HEK293 (cell line): ENCODE data around the gene SORCS3.

Experiments
- KLF16 ChIP-seq: fragments of 450-650 bp; formaldehyde crosslinking; IDR thresholded peaks from 2 replicates; pipeline ENCODE4 v1.5.1; 2017; ENCODE audit warnings: missing biosample characterization, missing genetic modification characterization
- ZNF24 ChIP-seq: fragments of 450-650 bp; formaldehyde crosslinking; IDR thresholded peaks from 2 replicates; pipeline ENCODE4 v1.5.1; 2016; ENCODE audit warnings: missing biosample characterization, missing genetic modification characterization
- ZNF274 ChIP-seq, 2 experiments: fragments of 200-500 bp in 1 of 2; fragments of 450-650 bp in 1 of 2; sonication (Bioruptor generic) in 1 of 2; formaldehyde crosslinking in 1 of 2; IDR thresholded peaks; 2 replicates each; pipeline versions ENCODE4 v1.5.1 to v1.6.1; 2014 to 2016; ENCODE audit warnings: borderline replicate concordance in 1 of 2, inconsistent platforms in 1 of 2, low read length in 1 of 2, missing biosample characterization in 1 of 2, missing genetic modification characterization in 1 of 2
- ZNF664 ChIP-seq: fragments of 450-650 bp; formaldehyde crosslinking; IDR thresholded peaks from 2 replicates; pipeline ENCODE4 v1.5.1; 2016; ENCODE audit warnings: missing biosample characterization, missing genetic modification characterization
- ZNF785 ChIP-seq: fragments of 450-650 bp; formaldehyde crosslinking; IDR thresholded peaks from 2 replicates; pipeline ENCODE4 v1.5.1; 2016; ENCODE audit warnings: missing biosample characterization, missing genetic modification characterization
- ZNF792 ChIP-seq: fragments of 450-650 bp; formaldehyde crosslinking; IDR thresholded peaks from 2 replicates; pipeline ENCODE4 v1.5.1; 2016; ENCODE audit warnings: missing biosample characterization, missing genetic modification characterization
- ZSCAN30 ChIP-seq: fragments of 450-650 bp; IDR thresholded peaks from 2 replicates; pipeline ENCODE4 v1.5.1; 2018; ENCODE audit warnings: missing biosample characterization, mild to moderate bottlenecking, missing genetic modification characterization, moderate library complexity
- TF ChIP-seq, protein P1 (sequence below): fragments of 450-650 bp; formaldehyde crosslinking; IDR thresholded peaks from 2 replicates; pipeline ENCODE4 v1.5.1; 2017; ENCODE audit warnings: missing biosample characterization, missing genetic modification characterization
- TF ChIP-seq, protein P2 (sequence below): fragments of 450-650 bp; formaldehyde crosslinking; IDR thresholded peaks from 2 replicates; pipeline ENCODE4 v1.5.1; 2016; ENCODE audit warnings: missing biosample characterization, missing genetic modification characterization
- TF ChIP-seq, protein P3 (sequence below): fragments of 450-650 bp; IDR thresholded peaks from 2 replicates; pipeline ENCODE4 v1.5.1; 2018; ENCODE audit warnings: missing biosample characterization, missing genetic modification characterization

DNA sequence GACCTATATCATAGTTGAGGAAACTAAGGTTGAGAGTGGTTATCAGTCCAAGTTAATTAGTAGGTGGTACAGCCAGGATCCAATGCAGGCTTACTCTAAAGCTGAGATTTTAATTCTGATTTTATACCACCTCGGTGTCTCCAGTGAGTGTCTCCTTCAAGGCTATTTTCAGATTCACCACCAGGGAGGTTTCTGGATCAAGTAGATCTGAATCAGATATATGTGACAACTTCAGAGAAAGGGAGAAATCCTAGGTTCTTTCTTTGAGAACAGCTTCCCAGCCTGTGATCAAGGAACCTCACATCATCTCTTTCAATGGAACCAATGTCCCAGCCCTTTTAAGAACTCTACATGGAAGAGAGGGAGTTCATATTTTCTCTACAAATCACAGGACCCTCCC is 429.2 kb downstream of the SORCS3 start:
- TF ChIP-seq ZSCAN30 (tag by site-specific recombination) (no peak), ZNF274 (IDR thresholded peaks at IDR 0.05; ENCODE audit: low read length) (no peak), ZNF274 (tag by site-specific recombination; IDR thresholded peaks at IDR 0.05; ENCODE audit: borderline replicate concordance) (no peak), KLF16 (no peak), ZNF792 (no peak), ZNF664 (tag by site-specific recombination) (no peak), ZNF785 (no peak), ZNF24 (tag by site-specific recombination) (no peak)
- TF ChIP-seq, protein P1, sequence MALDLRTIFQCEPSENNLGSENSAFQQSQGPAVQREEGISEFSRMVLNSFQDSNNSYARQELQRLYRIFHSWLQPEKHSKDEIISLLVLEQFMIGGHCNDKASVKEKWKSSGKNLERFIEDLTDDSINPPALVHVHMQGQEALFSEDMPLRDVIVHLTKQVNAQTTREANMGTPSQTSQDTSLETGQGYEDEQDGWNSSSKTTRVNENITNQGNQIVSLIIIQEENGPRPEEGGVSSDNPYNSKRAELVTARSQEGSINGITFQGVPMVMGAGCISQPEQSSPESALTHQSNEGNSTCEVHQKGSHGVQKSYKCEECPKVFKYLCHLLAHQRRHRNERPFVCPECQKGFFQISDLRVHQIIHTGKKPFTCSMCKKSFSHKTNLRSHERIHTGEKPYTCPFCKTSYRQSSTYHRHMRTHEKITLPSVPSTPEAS (tag by site-specific recombination) = no peak
- TF ChIP-seq, protein P2, sequence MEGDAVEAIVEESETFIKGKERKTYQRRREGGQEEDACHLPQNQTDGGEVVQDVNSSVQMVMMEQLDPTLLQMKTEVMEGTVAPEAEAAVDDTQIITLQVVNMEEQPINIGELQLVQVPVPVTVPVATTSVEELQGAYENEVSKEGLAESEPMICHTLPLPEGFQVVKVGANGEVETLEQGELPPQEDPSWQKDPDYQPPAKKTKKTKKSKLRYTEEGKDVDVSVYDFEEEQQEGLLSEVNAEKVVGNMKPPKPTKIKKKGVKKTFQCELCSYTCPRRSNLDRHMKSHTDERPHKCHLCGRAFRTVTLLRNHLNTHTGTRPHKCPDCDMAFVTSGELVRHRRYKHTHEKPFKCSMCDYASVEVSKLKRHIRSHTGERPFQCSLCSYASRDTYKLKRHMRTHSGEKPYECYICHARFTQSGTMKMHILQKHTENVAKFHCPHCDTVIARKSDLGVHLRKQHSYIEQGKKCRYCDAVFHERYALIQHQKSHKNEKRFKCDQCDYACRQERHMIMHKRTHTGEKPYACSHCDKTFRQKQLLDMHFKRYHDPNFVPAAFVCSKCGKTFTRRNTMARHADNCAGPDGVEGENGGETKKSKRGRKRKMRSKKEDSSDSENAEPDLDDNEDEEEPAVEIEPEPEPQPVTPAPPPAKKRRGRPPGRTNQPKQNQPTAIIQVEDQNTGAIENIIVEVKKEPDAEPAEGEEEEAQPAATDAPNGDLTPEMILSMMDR (tag by site-specific recombination) = no peak
- TF ChIP-seq, protein P3, sequence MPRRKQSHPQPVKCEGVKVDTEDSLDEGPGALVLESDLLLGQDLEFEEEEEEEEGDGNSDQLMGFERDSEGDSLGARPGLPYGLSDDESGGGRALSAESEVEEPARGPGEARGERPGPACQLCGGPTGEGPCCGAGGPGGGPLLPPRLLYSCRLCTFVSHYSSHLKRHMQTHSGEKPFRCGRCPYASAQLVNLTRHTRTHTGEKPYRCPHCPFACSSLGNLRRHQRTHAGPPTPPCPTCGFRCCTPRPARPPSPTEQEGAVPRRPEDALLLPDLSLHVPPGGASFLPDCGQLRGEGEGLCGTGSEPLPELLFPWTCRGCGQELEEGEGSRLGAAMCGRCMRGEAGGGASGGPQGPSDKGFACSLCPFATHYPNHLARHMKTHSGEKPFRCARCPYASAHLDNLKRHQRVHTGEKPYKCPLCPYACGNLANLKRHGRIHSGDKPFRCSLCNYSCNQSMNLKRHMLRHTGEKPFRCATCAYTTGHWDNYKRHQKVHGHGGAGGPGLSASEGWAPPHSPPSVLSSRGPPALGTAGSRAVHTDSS (tag by site-specific recombination) = no peak
